PC-3 (cell line): Measurements from ENCODE around the gene NFATC1.

ENCODE experiments used
- EZH2 ChIP-seq: fragments of 300-600 bp; sonication (generic); IDR thresholded peaks from one replicate; pipeline ENCODE4 v1.6.1; 2017; ENCODE audit warnings: antibody characterized with exemption, mild to moderate bottlenecking, low read length; ENCODE audit not compliant: unreplicated experiment
- EZH2phosphoT487 ChIP-seq: fragments of 300-600 bp; sonication (generic); IDR thresholded peaks from 2 replicates; pipeline ENCODE4 v1.6.1; 2018; ENCODE audit warnings: mild to moderate bottlenecking, antibody characterized with exemption, low read length, borderline replicate concordance
- TF ChIP-seq, protein P1 (sequence below): fragments of 300-600 bp; sonication (generic); conservative IDR thresholded peaks from 2 replicates; pipeline ENCODE4 v1.5.1; 2017; ENCODE audit warnings: antibody characterized with exemption, low read depth, mild to moderate bottlenecking, low read length

DNA sequence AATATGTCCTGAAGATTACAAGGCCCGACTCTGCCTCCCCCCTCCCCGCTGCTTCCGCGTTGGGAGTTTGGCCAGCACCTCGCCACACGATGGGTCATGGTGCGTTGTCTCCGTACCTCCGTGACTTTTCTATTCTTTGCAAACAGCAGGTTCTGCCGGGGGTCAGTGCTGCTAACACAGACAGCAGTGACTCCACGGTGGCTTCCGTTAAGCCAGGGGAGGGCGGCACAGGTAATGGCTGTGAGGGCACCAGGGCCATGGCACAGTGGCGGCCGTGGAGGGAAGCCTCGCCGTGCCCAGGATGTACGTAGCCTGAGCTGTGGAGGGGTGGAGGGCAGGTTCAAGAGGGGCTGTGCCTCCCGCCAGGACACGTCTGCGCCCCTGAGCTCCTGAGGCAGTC lies 115.5 kb downstream of the NFATC1 start:
- TF ChIP-seq, protein P1, sequence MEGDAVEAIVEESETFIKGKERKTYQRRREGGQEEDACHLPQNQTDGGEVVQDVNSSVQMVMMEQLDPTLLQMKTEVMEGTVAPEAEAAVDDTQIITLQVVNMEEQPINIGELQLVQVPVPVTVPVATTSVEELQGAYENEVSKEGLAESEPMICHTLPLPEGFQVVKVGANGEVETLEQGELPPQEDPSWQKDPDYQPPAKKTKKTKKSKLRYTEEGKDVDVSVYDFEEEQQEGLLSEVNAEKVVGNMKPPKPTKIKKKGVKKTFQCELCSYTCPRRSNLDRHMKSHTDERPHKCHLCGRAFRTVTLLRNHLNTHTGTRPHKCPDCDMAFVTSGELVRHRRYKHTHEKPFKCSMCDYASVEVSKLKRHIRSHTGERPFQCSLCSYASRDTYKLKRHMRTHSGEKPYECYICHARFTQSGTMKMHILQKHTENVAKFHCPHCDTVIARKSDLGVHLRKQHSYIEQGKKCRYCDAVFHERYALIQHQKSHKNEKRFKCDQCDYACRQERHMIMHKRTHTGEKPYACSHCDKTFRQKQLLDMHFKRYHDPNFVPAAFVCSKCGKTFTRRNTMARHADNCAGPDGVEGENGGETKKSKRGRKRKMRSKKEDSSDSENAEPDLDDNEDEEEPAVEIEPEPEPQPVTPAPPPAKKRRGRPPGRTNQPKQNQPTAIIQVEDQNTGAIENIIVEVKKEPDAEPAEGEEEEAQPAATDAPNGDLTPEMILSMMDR, result no peak
- no peak for TF ChIP-seq EZH2
- no peak for TF ChIP-seq EZH2phosphoT487
